Prostate gland (tissue), 2 donors: ENCODE measurements around the gene DNAJA1.

Experiments
- POLR2A ChIP-seq: fragments of 450-650 bp; IDR thresholded peaks from one replicate; pipeline ENCODE4 v1.6.1; 2016; ENCODE audit warnings: antibody characterized with exemption, mild to moderate bottlenecking
- POLR2AphosphoS5 ChIP-seq: sonication (generic); formaldehyde crosslinking; IDR thresholded peaks from one replicate; pipeline ENCODE4 v1.6.1; 2017; ENCODE audit warnings: antibody characterized with exemption
- TF ChIP-seq, protein P1 (sequence below), 4 experiments: fragments of 200-600 bp in 2 of 4; fragments of 450-650 bp in 2 of 4; sonication (generic) in 2 of 4; IDR thresholded peaks; 1 replicate in 3 of 4; 2 replicates in 1 of 4; pipeline ENCODE4 v1.5.1; 2016 to 2019; ENCODE audit warnings: antibody characterized with exemption in 4 of 4, mild to moderate bottlenecking in 2 of 4, moderate library complexity in 2 of 4

DNA sequence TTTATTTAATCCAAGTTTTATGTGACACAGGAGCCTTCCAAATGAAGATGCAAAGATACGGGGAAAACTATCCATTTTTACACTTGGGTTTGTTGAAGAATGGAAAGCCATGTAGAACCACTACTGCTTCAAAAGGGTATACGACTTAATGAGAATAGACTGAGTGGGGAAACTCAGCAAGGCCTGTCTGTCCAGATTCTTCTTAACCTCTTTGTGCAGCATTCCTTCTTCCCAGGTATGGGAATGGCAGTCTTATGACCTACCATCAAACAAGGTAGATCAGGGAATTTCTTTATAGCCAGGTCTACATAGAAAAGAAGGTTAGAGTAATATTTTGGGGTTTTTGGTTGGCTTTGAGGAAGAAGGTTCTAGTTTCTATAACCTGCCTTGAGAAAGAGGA, 47.0 kb upstream of the DNAJA1 start:
- TF ChIP-seq POLR2A (no peak), POLR2AphosphoS5 (no peak)
- TF ChIP-seq, protein P1, sequence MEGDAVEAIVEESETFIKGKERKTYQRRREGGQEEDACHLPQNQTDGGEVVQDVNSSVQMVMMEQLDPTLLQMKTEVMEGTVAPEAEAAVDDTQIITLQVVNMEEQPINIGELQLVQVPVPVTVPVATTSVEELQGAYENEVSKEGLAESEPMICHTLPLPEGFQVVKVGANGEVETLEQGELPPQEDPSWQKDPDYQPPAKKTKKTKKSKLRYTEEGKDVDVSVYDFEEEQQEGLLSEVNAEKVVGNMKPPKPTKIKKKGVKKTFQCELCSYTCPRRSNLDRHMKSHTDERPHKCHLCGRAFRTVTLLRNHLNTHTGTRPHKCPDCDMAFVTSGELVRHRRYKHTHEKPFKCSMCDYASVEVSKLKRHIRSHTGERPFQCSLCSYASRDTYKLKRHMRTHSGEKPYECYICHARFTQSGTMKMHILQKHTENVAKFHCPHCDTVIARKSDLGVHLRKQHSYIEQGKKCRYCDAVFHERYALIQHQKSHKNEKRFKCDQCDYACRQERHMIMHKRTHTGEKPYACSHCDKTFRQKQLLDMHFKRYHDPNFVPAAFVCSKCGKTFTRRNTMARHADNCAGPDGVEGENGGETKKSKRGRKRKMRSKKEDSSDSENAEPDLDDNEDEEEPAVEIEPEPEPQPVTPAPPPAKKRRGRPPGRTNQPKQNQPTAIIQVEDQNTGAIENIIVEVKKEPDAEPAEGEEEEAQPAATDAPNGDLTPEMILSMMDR (IDR thresholded peaks at IDR 0.05) = no peak
